ENCODE results near the gene LGALS3. TPM values are rescaled to one million over a fixed set of nuclear protein-coding genes. Genes with fewer than 3 reads are reported as not detected.
A peak's percentile ranks its signal among the peaks of the same experiment; 100 is the strongest.

Gene LGALS3
- total RNA-seq, 4 donors from 2014 or later = 234 to 565 (median 415) TPM

DNA sequence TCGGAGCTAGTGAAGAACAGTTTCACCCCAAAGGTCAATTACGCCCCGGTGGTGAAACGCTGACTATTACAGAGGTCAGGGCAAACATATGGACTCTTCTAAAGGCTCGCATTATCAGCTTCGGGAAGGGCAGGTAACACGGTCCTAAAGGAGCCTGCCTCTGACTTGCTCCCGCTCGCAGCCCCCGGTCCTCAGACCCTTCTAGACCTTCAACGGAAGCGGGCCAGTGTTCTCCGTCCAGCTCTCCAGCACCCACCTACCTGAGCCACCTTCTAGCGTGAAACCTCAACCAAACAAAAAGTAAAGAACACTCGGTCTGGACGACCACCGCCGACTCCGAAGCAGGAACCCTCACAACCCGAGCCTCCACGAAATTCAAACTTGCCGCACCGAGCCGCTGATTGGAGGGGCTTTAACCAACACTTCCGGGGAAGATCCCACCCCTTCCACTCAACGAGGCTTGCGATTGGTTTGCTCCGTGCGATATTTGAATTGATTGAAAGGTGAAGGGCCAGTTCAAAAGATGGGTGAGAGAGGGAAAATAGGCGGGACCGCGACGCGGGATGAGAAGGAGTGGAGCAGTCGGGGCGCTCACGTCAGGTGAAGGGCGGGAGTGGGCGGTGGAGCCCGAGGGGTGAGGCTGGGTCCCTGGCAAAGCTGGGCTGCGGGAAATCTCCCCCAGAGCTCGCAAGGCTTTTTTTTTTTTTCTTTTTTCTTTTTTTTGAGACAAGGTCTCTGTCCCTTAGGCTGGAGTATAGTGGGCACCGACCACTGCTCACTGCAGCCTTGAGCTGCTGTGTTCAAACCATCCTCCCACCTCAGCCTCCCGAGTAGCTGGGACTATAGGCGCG, 62.4 kb downstream of the LGALS3 start, which contains the start of gene DLGAP5:
Gene DLGAP5, minus strand, starts transcription at position 383 of the 851 bp plus-strand sequence. CDS start 2,406 bp downstream, outside the sequence.
- DNase-seq = peak; percentile 57
- Histone ChIP-seq H3K4me3 (peak within 1 kb of the TSS; percentile 39 to 67 (median 62)), H3K27ac (peak within 1 kb of the TSS; percentile 14 to 85 (median 79)), H3K9me3 (no peaks in the 10 kb centered on the region), H3K27me3 (no peaks in the 10 kb centered on the region), H3K36me3 (no peaks in the 10 kb centered on the region), H3K4me1 (peaks cover 6 to 19% (median 11%) of the 10 kb centered on the region in 3 donors)
- WGBS, 2 donors = 1 to 3% methylated on average over 35 to 46 of the region's 46 CpGs
- intact Hi-C loops (cut with DNase I) = no loop called here
- TF ChIP-seq, protein P1, sequence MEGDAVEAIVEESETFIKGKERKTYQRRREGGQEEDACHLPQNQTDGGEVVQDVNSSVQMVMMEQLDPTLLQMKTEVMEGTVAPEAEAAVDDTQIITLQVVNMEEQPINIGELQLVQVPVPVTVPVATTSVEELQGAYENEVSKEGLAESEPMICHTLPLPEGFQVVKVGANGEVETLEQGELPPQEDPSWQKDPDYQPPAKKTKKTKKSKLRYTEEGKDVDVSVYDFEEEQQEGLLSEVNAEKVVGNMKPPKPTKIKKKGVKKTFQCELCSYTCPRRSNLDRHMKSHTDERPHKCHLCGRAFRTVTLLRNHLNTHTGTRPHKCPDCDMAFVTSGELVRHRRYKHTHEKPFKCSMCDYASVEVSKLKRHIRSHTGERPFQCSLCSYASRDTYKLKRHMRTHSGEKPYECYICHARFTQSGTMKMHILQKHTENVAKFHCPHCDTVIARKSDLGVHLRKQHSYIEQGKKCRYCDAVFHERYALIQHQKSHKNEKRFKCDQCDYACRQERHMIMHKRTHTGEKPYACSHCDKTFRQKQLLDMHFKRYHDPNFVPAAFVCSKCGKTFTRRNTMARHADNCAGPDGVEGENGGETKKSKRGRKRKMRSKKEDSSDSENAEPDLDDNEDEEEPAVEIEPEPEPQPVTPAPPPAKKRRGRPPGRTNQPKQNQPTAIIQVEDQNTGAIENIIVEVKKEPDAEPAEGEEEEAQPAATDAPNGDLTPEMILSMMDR (IDR thresholded peaks at IDR 0.05) = no peak
- TF ChIP-seq POLR2A (IDR thresholded peaks at IDR 0.05) = peak in 1 of 4 donors; percentile 55

DNA sequence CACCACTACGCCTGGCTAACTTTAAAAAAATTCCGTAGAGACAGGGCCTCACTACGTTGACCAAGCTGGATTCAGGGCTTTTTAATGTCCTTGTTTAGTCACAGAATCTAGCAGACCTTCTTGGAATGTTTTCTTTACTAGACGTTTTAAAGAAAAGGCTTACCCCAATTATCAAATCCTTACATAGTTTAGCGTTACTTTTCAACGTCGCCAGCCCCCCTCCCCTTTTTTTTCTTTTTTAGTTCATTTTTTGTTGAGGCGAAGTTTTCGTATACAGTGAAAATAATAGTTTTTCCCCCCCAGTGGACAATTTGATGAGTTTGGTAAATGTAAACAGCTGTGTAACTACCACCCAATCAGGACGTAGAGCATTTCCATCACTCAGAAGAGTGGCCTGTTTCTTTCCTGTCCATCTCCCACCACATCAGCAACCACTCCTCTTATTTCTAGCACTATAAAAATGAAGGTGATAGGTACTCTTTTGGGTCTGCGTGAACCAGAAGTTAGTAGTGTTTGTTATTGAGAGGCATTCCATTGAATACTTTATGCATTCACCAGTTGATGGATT, 63.1 kb downstream of the LGALS3 start:
- Histone ChIP-seq H3K27me3 (no peaks in the 10 kb centered on the region), H3K4me1 (peaks cover 6 to 19% (median 11%) of the 10 kb centered on the region in 3 donors), H3K36me3 (no peaks in the 10 kb centered on the region), H3K4me3 (peak overlapping the region; percentile 39 to 67 (median 62)), H3K27ac (peak overlapping the region; percentile 14 to 85 (median 79)), H3K9me3 (no peaks in the 10 kb centered on the region)
- no peak for DNase-seq
- WGBS, 2 donors = 45 to 60% methylated on average over 11 of the region's 11 CpGs
- intact Hi-C loops (cut with DNase I) = no loop called here
- TF ChIP-seq, protein P1 (IDR thresholded peaks at IDR 0.05) = no peak
- TF ChIP-seq POLR2A (IDR thresholded peaks at IDR 0.05) = no peak

DNA sequence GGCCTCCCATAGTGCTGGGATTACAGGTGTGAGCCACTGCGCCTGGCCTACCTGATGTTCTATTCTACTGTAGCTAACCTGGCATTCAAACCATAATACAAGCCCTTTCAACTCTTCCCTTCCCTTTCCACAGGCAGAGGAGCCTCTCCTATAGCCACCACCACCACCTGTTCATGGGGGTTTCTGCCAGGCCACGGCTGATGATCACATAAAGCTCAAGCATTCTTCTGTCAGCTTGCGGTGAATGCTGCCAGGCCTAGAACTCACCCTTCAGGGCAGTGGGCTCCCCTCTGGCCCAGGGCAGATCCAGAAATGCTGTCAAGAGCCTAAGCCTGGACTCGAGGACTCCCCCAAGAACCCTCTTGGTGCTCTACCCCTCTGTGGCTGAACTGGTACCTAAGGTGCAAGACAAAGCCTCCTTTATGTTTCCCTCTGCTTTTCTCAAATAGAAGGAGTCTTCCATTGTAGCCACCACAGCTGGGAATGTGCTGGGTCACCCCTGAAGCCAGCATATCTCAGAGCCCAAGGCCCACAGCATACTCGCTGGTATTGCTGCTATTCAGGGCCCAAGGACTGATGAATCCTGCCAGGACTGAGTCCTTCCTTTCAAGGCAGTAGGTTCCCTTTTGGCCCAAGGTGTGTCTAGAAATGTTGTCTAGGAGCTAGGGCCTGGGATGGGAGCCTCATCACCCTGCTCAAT, 65.8 kb downstream of the LGALS3 start:
- Histone ChIP-seq H3K36me3 (no peaks in the 10 kb centered on the region), H3K27me3 (no peaks in the 10 kb centered on the region), H3K4me1 (peaks cover 6 to 15% (median 11%) of the 10 kb centered on the region in 3 donors), H3K9me3 (no peaks in the 10 kb centered on the region), H3K27ac (no peak overlapping the region), H3K4me3 (no peak overlapping the region)
- no peak for TF ChIP-seq POLR2A (IDR thresholded peaks at IDR 0.05)
- WGBS, 2 donors = 85 to 100% methylated on average over 2 to 4 of the region's 5 CpGs
- DNase-seq = no peak
- intact Hi-C loops (cut with DNase I) = no loop called here

Other genes with a start within 250 kb of the LGALS3 start
- gene GCH1, start 226.4 kb upstream of the LGALS3 start, total RNA-seq = 10 to 100 TPM in 3 of 4 donors, 1 to 10 TPM in 1; 9.3 to 19.8 (median 15.5) TPM
- 1 to 10 TPM in 3 of 4 donors, under 1 TPM in 1; 0.80 to 7.0 (median 5.0) TPM for gene WDHD1, start 102.2 kb upstream of the LGALS3 start, total RNA-seq
- gene SOCS4, start 102.0 kb upstream of the LGALS3 start, total RNA-seq = 10 to 100 TPM in 2 of 4 donors, 1 to 10 TPM in 2; 5.9 to 20.1 (median 12.1) TPM
- 10 to 100 TPM; 35.3 to 85.3 (median 50.4) TPM for gene MAPK1IP1L, start 77.6 kb upstream of the LGALS3 start, total RNA-seq
- gene DLGAP5, start 62.3 kb downstream of the LGALS3 start, total RNA-seq = 10 to 100 TPM in 2 of 4 donors, 1 to 10 TPM in 2; 4.6 to 16.8 (median 9.0) TPM
- gene FBXO34, start 142.2 kb downstream of the LGALS3 start, total RNA-seq = 10 to 100 TPM; 33.3 to 43.1 (median 34.5) TPM

Data from esophagus squamous epithelium (tissue), 5 donors.